ENCODE data around the gene CPEB1.

The CPEB1 gene

GRCh38 chr15:82585072-82585471 lies 62.1 kb downstream of the CPEB1 start:
- no peak for DNase-seq

- DNase-seq, result no peak
These were observed 66.5 kb downstream of the CPEB1 start for GRCh38 chr15:82580713-82581112.

GRCh38 chr15:82575335-82575734 lies 71.8 kb downstream of the CPEB1 start:
- no peak for DNase-seq

GRCh38 chr15:82572986-82573385 lies 74.2 kb downstream of the CPEB1 start:
- no peak for DNase-seq

GRCh38 chr15:82572311-82572710 lies 74.9 kb downstream of the CPEB1 start:
- no peak for DNase-seq

GRCh38 chr15:82571722-82572222 lies 75.4 kb downstream of the CPEB1 start:
- DNase-seq, result no peak

GRCh38 chr15:82570721-82571508 lies 76.2 kb downstream of the CPEB1 start:
- DNase-seq, result no peak

- no peak for DNase-seq
These were observed 77.3 kb downstream of the CPEB1 start for GRCh38 chr15:82569834-82570233.

GRCh38 chr15:82568986-82569385 lies 78.2 kb downstream of the CPEB1 start:
- peak; percentile 23 for DNase-seq

GRCh38 chr15:82567661-82568060 lies 79.5 kb downstream of the CPEB1 start:
- DNase-seq, result no peak

GRCh38 chr15:82566690-82567089 lies 80.5 kb downstream of the CPEB1 start:
- DNase-seq, result no peak

- no peak for DNase-seq
These were observed 88.7 kb downstream of the CPEB1 start for GRCh38 chr15:82558502-82558901.

GRCh38 chr15:82556315-82557035 lies 90.7 kb downstream of the CPEB1 start:
- no peak for DNase-seq

- DNase-seq, result no peak
These were observed 92.3 kb downstream of the CPEB1 start for GRCh38 chr15:82554849-82555248.

- DNase-seq, result no peak
These were observed 92.8 kb downstream of the CPEB1 start for GRCh38 chr15:82554351-82554750.

- DNase-seq, result no peak
These were observed 93.3 kb downstream of the CPEB1 start for GRCh38 chr15:82553846-82554245.

GRCh38 chr15:82552861-82553260 lies 94.3 kb downstream of the CPEB1 start:
- no peak for DNase-seq

- DNase-seq, result no peak
These were observed 95.4 kb downstream of the CPEB1 start for GRCh38 chr15:82551646-82552247.

GRCh38 chr15:82549199-82549665 lies 97.9 kb downstream of the CPEB1 start:
- no peak for DNase-seq

GRCh38 chr15:82548700-82549099 lies 98.5 kb downstream of the CPEB1 start:
- no peak for DNase-seq

- no peak for DNase-seq
These were observed 101.7 kb downstream of the CPEB1 start for GRCh38 chr15:82545478-82545877.

GRCh38 chr15:82545002-82545401 lies 102.2 kb downstream of the CPEB1 start:
- DNase-seq, result no peak

- DNase-seq, result no peak
These were observed 102.7 kb downstream of the CPEB1 start for GRCh38 chr15:82544431-82544830.

GRCh38 chr15:82543160-82543559 lies 104.0 kb downstream of the CPEB1 start:
- DNase-seq, result no peak
